DMS 273 treated with DMSO at 0.1 percent for 48 hours (cell line): Measurements from ENCODE around the gene PRDM15.

Source experiments
- DNase-seq: peaks from one replicate; lab custom pipeline; 2025; lab: John Stamatoyannopoulos, UW

PRDM15 gene

GRCh38 chr21:41907496-41908258 lies 28.5 kb upstream of the PRDM15 start:
- DNase-seq: no peak

GRCh38 chr21:41906770-41907169 lies 27.6 kb upstream of the PRDM15 start:
- DNase-seq: no peak

- no peak for DNase-seq
Observed at GRCh38 chr21:41903559-41904351, 24.6 kb upstream of the PRDM15 start.

- DNase-seq: no peak
Observed at GRCh38 chr21:41902946-41903345, 23.8 kb upstream of the PRDM15 start.

- DNase-seq: no peak
Observed at GRCh38 chr21:41901782-41902181, 22.6 kb upstream of the PRDM15 start.

- no peak for DNase-seq
Observed at GRCh38 chr21:41901099-41901498, 22.0 kb upstream of the PRDM15 start.

- DNase-seq: no peak
Observed at GRCh38 chr21:41900401-41900800, 21.3 kb upstream of the PRDM15 start.

GRCh38 chr21:41899426-41900202 lies 20.5 kb upstream of the PRDM15 start:
- no peak for DNase-seq

- no peak for DNase-seq
Observed at GRCh38 chr21:41898998-41899397, 19.9 kb upstream of the PRDM15 start.

- no peak for DNase-seq
Observed at GRCh38 chr21:41897700-41898099, 18.6 kb upstream of the PRDM15 start.

GRCh38 chr21:41897047-41897669 lies 18.0 kb upstream of the PRDM15 start:
- no peak for DNase-seq

GRCh38 chr21:41895643-41896493 lies 16.7 kb upstream of the PRDM15 start:
- no peak for DNase-seq

GRCh38 chr21:41894922-41895557 lies 15.9 kb upstream of the PRDM15 start:
- DNase-seq: no peak

GRCh38 chr21:41894511-41894910 lies 15.4 kb upstream of the PRDM15 start:
- no peak for DNase-seq

GRCh38 chr21:41892726-41893125 lies 13.6 kb upstream of the PRDM15 start:
- DNase-seq: no peak

GRCh38 chr21:41891132-41891531 lies 12.0 kb upstream of the PRDM15 start:
- no peak for DNase-seq

GRCh38 chr21:41890355-41890754 lies 11.2 kb upstream of the PRDM15 start:
- DNase-seq: no peak

GRCh38 chr21:41888749-41889376 lies 9.7 kb upstream of the PRDM15 start:
- peak; percentile 25 for DNase-seq

- no peak for DNase-seq
Observed at GRCh38 chr21:41887667-41888066, 8.5 kb upstream of the PRDM15 start.

GRCh38 chr21:41886328-41886727 lies 7.2 kb upstream of the PRDM15 start:
- no peak for DNase-seq
